Activated naive CD8-positive, alpha-beta T cell treated with anti-CD3 and anti-CD28 coated beads for 36 hours (primary cell): ENCODE results near the gene SCAPER. TPM values are rescaled to one million over a fixed set of nuclear protein-coding genes. Genes with fewer than 3 reads are reported as not detected.

Experiments
- DNase-seq: peaks from one replicate; pipeline ENCODE4 v3.0.0; 2021
- H3K27ac Mint-ChIP-seq: one replicate; pipeline ENCODE4 v1.8.0; 2022; ENCODE audit warnings: mild to moderate bottlenecking, moderate library complexity, mixed read lengths
- H3K27me3 Mint-ChIP-seq: one replicate; pipeline ENCODE4 v1.8.0; 2022; ENCODE audit warnings: mild to moderate bottlenecking, mixed read lengths
- H3K36me3 Mint-ChIP-seq: one replicate; pipeline ENCODE4 v1.8.0; 2021; ENCODE audit warnings: mild to moderate bottlenecking, mixed read lengths
- H3K4me1 Mint-ChIP-seq: one replicate; pipeline ENCODE4 v1.8.0; 2021; ENCODE audit warnings: mixed read lengths
- H3K4me3 Mint-ChIP-seq: one replicate; pipeline ENCODE4 v1.8.0; 2022; ENCODE audit warnings: mild to moderate bottlenecking, moderate library complexity, mixed read lengths
- H3K9me3 Mint-ChIP-seq: one replicate; pipeline ENCODE4 v1.8.0; 2022; ENCODE audit warnings: mixed read lengths
- total RNA-seq, 2 experiments: library from RNA; stranded (reverse); gene quantifications; one replicate each; pipeline ENCODE4 v1.2.3, GENCODE V29; 2021

Gene SCAPER
- total RNA-seq, 2 experiments from 2014 or later, result 20.8 to 21.3 TPM

GRCh38 chr15:76802411-76802810 is 102.7 kb downstream of the SCAPER start:
- Mint-ChIP-seq H3K9me3 (no peaks in the 10 kb centered on the region), H3K27me3 (no peaks in the 10 kb centered on the region), H3K27ac (no peak overlapping the region), H3K36me3 (peaks cover 18% of the 10 kb centered on the region), H3K4me1 (no peaks in the 10 kb centered on the region), H3K4me3 (no peak overlapping the region)
- no peak for DNase-seq

GRCh38 chr15:76799760-76800159 is 105.4 kb downstream of the SCAPER start:
- no peaks in the 10 kb centered on the region for H3K9me3 Mint-ChIP-seq
- peaks cover 18% of the 10 kb centered on the region for H3K36me3 Mint-ChIP-seq
- no peak overlapping the region for H3K4me3 Mint-ChIP-seq
- DNase-seq, result no peak
- no peak overlapping the region for H3K27ac Mint-ChIP-seq
- H3K4me1 Mint-ChIP-seq, result no peaks in the 10 kb centered on the region
- no peaks in the 10 kb centered on the region for H3K27me3 Mint-ChIP-seq

GRCh38 chr15:76795217-76795616 is 109.9 kb downstream of the SCAPER start:
- Mint-ChIP-seq H3K27me3 (no peaks in the 10 kb centered on the region), H3K4me1 (no peaks in the 10 kb centered on the region), H3K36me3 (peaks cover 41% of the 10 kb centered on the region), H3K27ac (no peak overlapping the region), H3K4me3 (no peak overlapping the region), H3K9me3 (peaks cover 5% of the 10 kb centered on the region)
- DNase-seq, result no peak

GRCh38 chr15:76793162-76793561 is 112.0 kb downstream of the SCAPER start:
- H3K27ac Mint-ChIP-seq, result no peak overlapping the region
- DNase-seq, result no peak
- H3K4me1 Mint-ChIP-seq, result no peaks in the 10 kb centered on the region
- peaks cover 5% of the 10 kb centered on the region for H3K9me3 Mint-ChIP-seq
- no peak overlapping the region for H3K4me3 Mint-ChIP-seq
- H3K27me3 Mint-ChIP-seq, result no peaks in the 10 kb centered on the region
- H3K36me3 Mint-ChIP-seq, result peaks cover 29% of the 10 kb centered on the region

GRCh38 chr15:76791511-76791910 is 113.6 kb downstream of the SCAPER start:
- DNase-seq, result no peak
- Mint-ChIP-seq H3K4me3 (no peak overlapping the region), H3K4me1 (no peaks in the 10 kb centered on the region), H3K9me3 (peaks cover 5% of the 10 kb centered on the region), H3K27me3 (no peaks in the 10 kb centered on the region), H3K36me3 (peaks cover 32% of the 10 kb centered on the region), H3K27ac (no peak overlapping the region)

GRCh38 chr15:76787273-76787672 is 117.9 kb downstream of the SCAPER start:
- Mint-ChIP-seq H3K4me1 (no peaks in the 10 kb centered on the region), H3K27me3 (no peaks in the 10 kb centered on the region), H3K27ac (no peak overlapping the region), H3K9me3 (peaks cover 12% of the 10 kb centered on the region), H3K4me3 (no peak overlapping the region), H3K36me3 (peaks cover 55% of the 10 kb centered on the region)
- no peak for DNase-seq

- peaks cover 6% of the 10 kb centered on the region for H3K4me1 Mint-ChIP-seq
- H3K4me3 Mint-ChIP-seq, result no peak overlapping the region
- no peak overlapping the region for H3K27ac Mint-ChIP-seq
- no peaks in the 10 kb centered on the region for H3K27me3 Mint-ChIP-seq
- peaks cover 8% of the 10 kb centered on the region for H3K9me3 Mint-ChIP-seq
- H3K36me3 Mint-ChIP-seq, result peaks cover 27% of the 10 kb centered on the region
- DNase-seq, result no peak
These were observed 128.2 kb downstream of the SCAPER start for GRCh38 chr15:76776969-76777368.

GRCh38 chr15:76776480-76776879 is 128.7 kb downstream of the SCAPER start:
- peaks cover 8% of the 10 kb centered on the region for H3K4me1 Mint-ChIP-seq
- DNase-seq, result no peak
- no peak overlapping the region for H3K27ac Mint-ChIP-seq

GRCh38 chr15:76773234-76773633 is 131.9 kb downstream of the SCAPER start:
- peaks cover 31% of the 10 kb centered on the region for H3K36me3 Mint-ChIP-seq
- H3K4me1 Mint-ChIP-seq, result peaks cover 8% of the 10 kb centered on the region
- no peaks in the 10 kb centered on the region for H3K27me3 Mint-ChIP-seq
- no peak overlapping the region for H3K27ac Mint-ChIP-seq
- H3K9me3 Mint-ChIP-seq, result peaks cover 15% of the 10 kb centered on the region
- DNase-seq, result no peak
- no peak overlapping the region for H3K4me3 Mint-ChIP-seq

More at GRCh38 chr15:76776480-76776879, 128.7 kb downstream of the SCAPER start:
- peaks cover 8% of the 10 kb centered on the region for H3K9me3 Mint-ChIP-seq
- peaks cover 25% of the 10 kb centered on the region for H3K36me3 Mint-ChIP-seq
- no peaks in the 10 kb centered on the region for H3K27me3 Mint-ChIP-seq
- H3K4me3 Mint-ChIP-seq, result no peak overlapping the region

- no peak overlapping the region for H3K4me3 Mint-ChIP-seq
- DNase-seq, result no peak
These were observed 132.4 kb downstream of the SCAPER start for GRCh38 chr15:76772776-76773175.

GRCh38 chr15:76764004-76764403 is 141.1 kb downstream of the SCAPER start:
- H3K27me3 Mint-ChIP-seq, result no peaks in the 10 kb centered on the region
- no peak for DNase-seq
- H3K36me3 Mint-ChIP-seq, result peaks cover 57% of the 10 kb centered on the region
- no peak overlapping the region for H3K4me3 Mint-ChIP-seq
- no peaks in the 10 kb centered on the region for H3K4me1 Mint-ChIP-seq
- no peak overlapping the region for H3K27ac Mint-ChIP-seq
- H3K9me3 Mint-ChIP-seq, result peaks cover 11% of the 10 kb centered on the region

More at GRCh38 chr15:76772776-76773175, 132.4 kb downstream of the SCAPER start:
- Mint-ChIP-seq H3K36me3 (peaks cover 34% of the 10 kb centered on the region), H3K27me3 (no peaks in the 10 kb centered on the region), H3K9me3 (peaks cover 15% of the 10 kb centered on the region), H3K27ac (no peak overlapping the region), H3K4me1 (peaks cover 8% of the 10 kb centered on the region)

- peaks cover 56% of the 10 kb centered on the region for H3K36me3 Mint-ChIP-seq
- no peak overlapping the region for H3K27ac Mint-ChIP-seq
These were observed 141.6 kb downstream of the SCAPER start for GRCh38 chr15:76763554-76763953.

GRCh38 chr15:76756381-76756780 is 148.8 kb downstream of the SCAPER start:
- Mint-ChIP-seq H3K36me3 (peaks cover 26% of the 10 kb centered on the region), H3K27me3 (no peaks in the 10 kb centered on the region), H3K9me3 (no peaks in the 10 kb centered on the region), H3K27ac (no peak overlapping the region), H3K4me1 (peaks cover 13% of the 10 kb centered on the region), H3K4me3 (no peak overlapping the region)
- no peak for DNase-seq

More at GRCh38 chr15:76763554-76763953, 141.6 kb downstream of the SCAPER start:
- Mint-ChIP-seq H3K27me3 (no peaks in the 10 kb centered on the region), H3K4me1 (no peaks in the 10 kb centered on the region), H3K9me3 (peaks cover 11% of the 10 kb centered on the region), H3K4me3 (no peak overlapping the region)
- DNase-seq, result no peak

- no peaks in the 10 kb centered on the region for H3K9me3 Mint-ChIP-seq
- H3K4me3 Mint-ChIP-seq, result no peak overlapping the region
- H3K4me1 Mint-ChIP-seq, result peaks cover 13% of the 10 kb centered on the region
- peaks cover 19% of the 10 kb centered on the region for H3K36me3 Mint-ChIP-seq
- no peak overlapping the region for H3K27ac Mint-ChIP-seq
- H3K27me3 Mint-ChIP-seq, result no peaks in the 10 kb centered on the region
- DNase-seq, result no peak
These were observed 151.4 kb downstream of the SCAPER start for GRCh38 chr15:76753771-76754170.

- H3K9me3 Mint-ChIP-seq, result no peaks in the 10 kb centered on the region
- DNase-seq, result no peak
- no peak overlapping the region for H3K27ac Mint-ChIP-seq
- H3K36me3 Mint-ChIP-seq, result peaks cover 23% of the 10 kb centered on the region
- no peak overlapping the region for H3K4me3 Mint-ChIP-seq
- no peaks in the 10 kb centered on the region for H3K27me3 Mint-ChIP-seq
- H3K4me1 Mint-ChIP-seq, result peaks cover 13% of the 10 kb centered on the region
These were observed 152.0 kb downstream of the SCAPER start for GRCh38 chr15:76753131-76753530.

- Mint-ChIP-seq H3K27me3 (no peaks in the 10 kb centered on the region), H3K36me3 (peaks cover 23% of the 10 kb centered on the region), H3K9me3 (no peaks in the 10 kb centered on the region), H3K4me3 (no peak overlapping the region), H3K27ac (peak overlapping the region; percentile 16), H3K4me1 (peaks cover 13% of the 10 kb centered on the region)
- DNase-seq, result no peak
These were observed 152.6 kb downstream of the SCAPER start for GRCh38 chr15:76752549-76752948.
